ENCODE results near the gene SGMS2.

The SGMS2 gene

DNA sequence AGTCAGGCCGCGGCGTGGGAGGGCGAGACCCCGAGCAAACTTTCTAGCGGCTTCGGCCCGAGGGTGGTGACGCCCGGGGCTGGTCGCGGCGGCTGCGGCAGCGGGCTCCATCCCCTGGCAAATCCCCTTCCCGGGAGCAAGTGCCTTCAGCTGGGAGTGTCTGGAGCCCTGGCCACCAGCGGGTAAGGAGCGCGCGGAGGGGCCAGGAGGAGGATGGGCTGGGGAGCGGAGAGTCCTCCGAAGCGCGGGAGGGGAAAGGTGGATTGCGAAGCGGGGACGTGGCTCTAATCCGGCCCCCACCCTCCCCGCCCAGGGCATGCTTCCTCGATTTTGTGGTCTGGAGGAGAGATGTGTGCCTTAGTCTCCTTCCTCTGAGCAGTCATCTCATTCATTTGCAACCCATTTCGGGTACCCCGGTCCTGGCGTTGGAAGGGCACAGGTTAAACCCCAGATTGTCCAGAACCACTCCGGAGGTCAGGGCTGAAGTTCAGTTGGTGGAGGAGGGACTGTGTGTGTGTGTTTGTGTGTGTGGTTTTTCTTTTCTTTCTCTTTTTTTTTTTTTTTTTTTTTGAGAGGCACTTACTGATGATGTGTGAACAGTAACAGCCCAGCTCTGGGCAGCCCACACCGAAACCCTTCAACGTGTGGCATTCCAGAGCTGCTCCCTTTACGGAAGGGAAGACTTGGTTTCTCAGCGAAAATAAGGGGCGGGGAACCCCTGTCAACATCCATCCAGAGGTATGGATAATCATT lies 516 bp downstream of the SGMS2 start:
- H3K4me3 ChIP-seq (ENCODE audit: control insufficient read depth, low read depth, low read length) = peak overlapping the region; percentile 95
- DNase-seq (ENCODE audit: low read depth) = no peak
- TF ChIP-seq, protein P1, sequence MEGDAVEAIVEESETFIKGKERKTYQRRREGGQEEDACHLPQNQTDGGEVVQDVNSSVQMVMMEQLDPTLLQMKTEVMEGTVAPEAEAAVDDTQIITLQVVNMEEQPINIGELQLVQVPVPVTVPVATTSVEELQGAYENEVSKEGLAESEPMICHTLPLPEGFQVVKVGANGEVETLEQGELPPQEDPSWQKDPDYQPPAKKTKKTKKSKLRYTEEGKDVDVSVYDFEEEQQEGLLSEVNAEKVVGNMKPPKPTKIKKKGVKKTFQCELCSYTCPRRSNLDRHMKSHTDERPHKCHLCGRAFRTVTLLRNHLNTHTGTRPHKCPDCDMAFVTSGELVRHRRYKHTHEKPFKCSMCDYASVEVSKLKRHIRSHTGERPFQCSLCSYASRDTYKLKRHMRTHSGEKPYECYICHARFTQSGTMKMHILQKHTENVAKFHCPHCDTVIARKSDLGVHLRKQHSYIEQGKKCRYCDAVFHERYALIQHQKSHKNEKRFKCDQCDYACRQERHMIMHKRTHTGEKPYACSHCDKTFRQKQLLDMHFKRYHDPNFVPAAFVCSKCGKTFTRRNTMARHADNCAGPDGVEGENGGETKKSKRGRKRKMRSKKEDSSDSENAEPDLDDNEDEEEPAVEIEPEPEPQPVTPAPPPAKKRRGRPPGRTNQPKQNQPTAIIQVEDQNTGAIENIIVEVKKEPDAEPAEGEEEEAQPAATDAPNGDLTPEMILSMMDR (IDR thresholded peaks at IDR 0.05; ENCODE audit: control insufficient read depth, insufficient read depth, low read depth, low read length, missing control alignments) = no peak

- peak overlapping the region; percentile 95 for H3K4me3 ChIP-seq (ENCODE audit: control insufficient read depth, low read depth, low read length)
- DNase-seq (ENCODE audit: low read depth) = no peak
- TF ChIP-seq, protein P1 (IDR thresholded peaks at IDR 0.05; ENCODE audit: control insufficient read depth, insufficient read depth, low read depth, low read length, missing control alignments) = no peak
Observed at GRCh38 chr4:107826421-107826980, 1.8 kb downstream of the SGMS2 start.

DNA sequence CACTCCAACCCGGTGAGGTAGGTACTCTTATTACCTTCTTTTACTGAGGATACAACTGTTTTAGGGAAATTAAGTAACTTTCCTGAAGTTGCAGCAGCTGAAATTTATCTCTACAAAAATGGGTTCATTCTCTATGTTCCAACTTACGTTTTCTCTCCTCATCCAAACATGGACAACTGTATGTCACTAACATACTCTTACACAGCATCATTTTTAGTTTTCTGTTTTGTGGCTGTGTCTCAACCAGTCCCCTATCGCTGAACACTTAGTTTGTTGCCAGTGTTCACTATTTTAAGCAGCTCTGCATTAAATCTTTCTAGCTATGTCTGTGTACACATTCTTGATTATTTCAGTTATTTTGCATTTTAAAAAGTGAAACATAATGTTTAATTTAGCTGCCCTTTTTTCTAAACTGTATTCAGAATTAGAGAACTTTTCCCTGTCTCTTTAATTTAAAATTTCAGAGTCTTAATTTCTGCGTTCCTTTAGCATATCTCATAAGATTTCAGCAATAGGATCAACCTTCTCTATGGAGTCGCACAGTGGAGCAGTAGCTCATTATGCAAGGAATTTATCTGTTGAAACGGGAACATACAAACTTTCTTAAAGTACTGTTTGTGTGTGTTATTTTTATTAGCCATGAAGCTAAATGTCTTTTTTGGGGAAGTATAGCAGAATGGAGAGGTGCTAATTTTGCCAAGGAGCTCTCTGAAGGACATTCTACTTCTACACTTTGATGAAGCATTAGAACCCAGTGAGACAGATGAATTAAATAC lies 3.8 kb downstream of the SGMS2 start:
- no peak for DNase-seq (ENCODE audit: low read depth)
- TF ChIP-seq, protein P1 (IDR thresholded peaks at IDR 0.05; ENCODE audit: control insufficient read depth, insufficient read depth, low read depth, low read length, missing control alignments) = no peak
- H3K4me3 ChIP-seq (ENCODE audit: control insufficient read depth, low read depth, low read length) = no peak overlapping the region

- DNase-seq (ENCODE audit: low read depth) = no peak
- TF ChIP-seq, protein P1 (IDR thresholded peaks at IDR 0.05; ENCODE audit: control insufficient read depth, insufficient read depth, low read depth, low read length, missing control alignments) = no peak
- no peak overlapping the region for H3K4me3 ChIP-seq (ENCODE audit: control insufficient read depth, low read depth, low read length)
Observed at GRCh38 chr4:107831140-107831539, 6.4 kb downstream of the SGMS2 start.

DNA sequence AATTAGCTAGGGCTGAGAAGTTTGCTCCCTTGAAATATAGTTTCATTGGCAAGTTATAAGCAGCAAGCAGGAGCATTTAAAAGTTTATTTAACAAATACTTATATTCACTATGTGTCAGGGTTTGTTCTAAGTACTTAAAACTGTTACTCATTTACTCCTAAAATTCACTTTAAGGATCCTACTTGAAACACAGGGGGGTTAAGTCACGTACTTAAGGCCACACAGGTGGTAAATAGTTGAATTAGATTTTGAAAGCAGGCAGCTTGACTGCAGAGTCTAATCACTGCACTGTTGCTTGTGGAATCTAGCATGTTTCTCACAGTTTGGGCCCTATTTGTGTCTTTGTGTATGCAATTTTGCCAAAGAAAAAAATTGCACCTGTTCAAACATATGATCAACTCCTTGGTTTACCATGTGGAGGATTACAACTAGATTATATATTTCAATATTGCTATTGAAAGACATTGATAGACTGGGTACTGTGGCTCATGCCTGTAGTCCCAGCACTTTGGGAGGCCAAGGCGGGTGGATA lies 7.6 kb downstream of the SGMS2 start:
- DNase-seq (ENCODE audit: low read depth) = no peak
- TF ChIP-seq, protein P1 (IDR thresholded peaks at IDR 0.05; ENCODE audit: control insufficient read depth, insufficient read depth, low read depth, low read length, missing control alignments) = no peak
- no peak overlapping the region for H3K4me3 ChIP-seq (ENCODE audit: control insufficient read depth, low read depth, low read length)

DNA sequence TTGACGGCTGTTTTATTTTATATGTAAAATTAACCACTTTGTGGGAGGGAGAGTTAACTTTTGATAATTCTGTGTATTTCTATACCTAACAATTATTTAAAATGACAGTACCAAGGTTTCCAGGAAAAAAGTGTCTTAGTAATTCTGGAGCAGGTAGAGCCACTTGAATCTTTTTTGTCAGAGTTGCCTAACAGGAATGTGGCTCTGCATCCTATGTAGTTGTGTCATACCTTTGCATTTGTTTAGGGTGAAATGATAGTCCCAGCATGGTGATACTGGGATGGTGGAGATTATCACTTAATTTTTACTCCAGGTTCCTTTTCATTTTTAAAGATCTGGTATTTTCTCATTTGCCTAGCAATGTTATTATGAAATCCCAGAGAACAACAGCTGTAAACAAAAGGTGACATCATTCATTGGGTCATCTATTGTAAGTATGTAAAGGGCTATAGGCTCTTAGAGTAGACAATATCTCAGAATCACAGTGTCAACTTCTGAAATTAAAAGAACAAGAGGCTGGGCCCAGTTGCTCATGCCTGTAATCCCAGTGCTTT lies 9.6 kb downstream of the SGMS2 start:
- H3K4me3 ChIP-seq (ENCODE audit: control insufficient read depth, low read depth, low read length) = no peak overlapping the region
- TF ChIP-seq, protein P1 (IDR thresholded peaks at IDR 0.05; ENCODE audit: control insufficient read depth, insufficient read depth, low read depth, low read length, missing control alignments) = no peak
- no peak for DNase-seq (ENCODE audit: low read depth)
